GM21390 (cell line): ENCODE measurements around the gene PPA2.

Experiments used
- ATAC-seq: cut with Tn5 transposase; IDR thresholded peaks from one replicate; pipeline ENCODE4 v1.9.1; 2021; ENCODE audit not compliant: unreplicated experiment

PPA2 gene

DNA sequence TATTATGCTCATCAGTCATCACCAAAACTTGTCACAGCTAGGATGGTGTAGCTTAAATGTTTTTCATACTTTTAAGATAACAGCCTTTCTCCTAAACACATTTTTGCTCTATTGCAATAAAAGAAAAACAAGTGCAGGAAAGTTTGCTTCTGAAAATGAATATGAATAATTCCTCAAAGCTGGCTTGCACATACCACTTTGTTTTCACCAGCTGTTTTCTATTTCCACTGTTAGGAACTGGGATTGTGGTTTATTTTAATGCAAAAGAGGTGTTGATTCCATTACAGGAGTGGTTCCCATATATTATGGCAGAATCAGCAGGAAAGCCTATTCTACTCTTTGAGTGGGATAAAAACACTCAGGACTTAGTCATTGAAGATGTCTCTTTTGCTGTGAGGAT is 145.9 kb downstream of the PPA2 start:
- no peak for ATAC-seq

DNA sequence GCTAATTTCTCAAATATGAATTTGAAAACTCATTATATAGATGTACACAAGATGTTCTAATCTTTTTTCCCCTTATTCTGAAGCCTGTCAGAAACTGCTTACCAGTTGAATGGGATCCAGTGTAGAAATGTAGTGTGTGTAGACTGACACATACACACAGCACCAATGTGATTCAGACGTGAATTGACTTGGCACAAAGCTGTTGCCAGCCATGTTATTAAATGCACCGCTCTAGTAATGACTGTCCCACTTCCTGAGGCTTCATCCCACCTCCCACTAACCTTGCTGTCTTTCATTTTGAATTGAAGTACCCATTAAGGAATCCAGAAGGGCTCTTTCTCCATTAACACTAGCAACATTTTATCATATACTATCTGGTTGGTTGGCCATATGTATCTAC is 146.6 kb downstream of the PPA2 start:
- ATAC-seq, result no peak
